DMS79 treated with DMSO at 0.1 percent for 48 hours (cell line): ENCODE measurements around the gene ATXN7L1.

Experiments used
- DNase-seq: peaks from one replicate; lab custom pipeline; 2025; lab: John Stamatoyannopoulos, UW

The ATXN7L1 gene

GRCh38 chr7:105674200-105674920, 202.0 kb downstream of the ATXN7L1 start:
- no peak for DNase-seq

- peak; percentile 99 for DNase-seq
These were observed 202.9 kb downstream of the ATXN7L1 start for GRCh38 chr7:105673367-105674084.

- peak; percentile 95 for DNase-seq
These were observed 203.6 kb downstream of the ATXN7L1 start for GRCh38 chr7:105672801-105673200.

GRCh38 chr7:105666324-105666723, 210.1 kb downstream of the ATXN7L1 start:
- DNase-seq = no peak

- no peak for DNase-seq
These were observed 210.7 kb downstream of the ATXN7L1 start for GRCh38 chr7:105665684-105666083.

GRCh38 chr7:105664816-105665525, 211.4 kb downstream of the ATXN7L1 start:
- DNase-seq = peak; percentile 79

- DNase-seq = no peak
These were observed 213.4 kb downstream of the ATXN7L1 start for GRCh38 chr7:105662998-105663397.

GRCh38 chr7:105661625-105662024, 214.8 kb downstream of the ATXN7L1 start:
- no peak for DNase-seq

GRCh38 chr7:105656922-105657521, 219.4 kb downstream of the ATXN7L1 start:
- no peak for DNase-seq

- no peak for DNase-seq
These were observed 220.7 kb downstream of the ATXN7L1 start for GRCh38 chr7:105655500-105656380.

GRCh38 chr7:105655067-105655466, 221.3 kb downstream of the ATXN7L1 start:
- no peak for DNase-seq

GRCh38 chr7:105654095-105654686, 222.2 kb downstream of the ATXN7L1 start:
- no peak for DNase-seq

GRCh38 chr7:105653441-105654005, 222.9 kb downstream of the ATXN7L1 start:
- no peak for DNase-seq

- DNase-seq = peak; percentile 82
These were observed 223.9 kb downstream of the ATXN7L1 start for GRCh38 chr7:105652359-105652993.

- DNase-seq = no peak
These were observed 224.6 kb downstream of the ATXN7L1 start for GRCh38 chr7:105651798-105652197.

- DNase-seq = no peak
These were observed 225.9 kb downstream of the ATXN7L1 start for GRCh38 chr7:105650382-105650970.

GRCh38 chr7:105649727-105650381, 226.5 kb downstream of the ATXN7L1 start:
- DNase-seq = no peak

GRCh38 chr7:105648561-105649401, 227.6 kb downstream of the ATXN7L1 start:
- peak; percentile 85 for DNase-seq
